ENCODE results near the gene MMD2. TPM values are rescaled to one million over a fixed set of nuclear protein-coding genes. Genes with fewer than 3 reads are reported as not detected.
A peak's percentile ranks its signal among the peaks of the same experiment; 100 is the strongest.
"Not testable (repeated sequence)": the region's sequence is repeated elsewhere in the genome, so short reads cannot be mapped to it uniquely, and the experiment has no call there.

MMD2 gene
- total RNA-seq, 4 donors from 2014 or later: not detected

GRCh38 chr7:4993471-4993870 lies 34.5 kb upstream of the MMD2 start:
- intact Hi-C loops (cut with DNase I): no loop called here
- Histone ChIP-seq H3K27me3 (no peaks in the 10 kb centered on the region), H3K9me3 (no peaks in the 10 kb centered on the region), H3K4me3 (no peak overlapping the region), H3K36me3 (peaks cover 0 to 99% (median 10%) of the 10 kb centered on the region in 3 donors), H3K27ac (no peak overlapping the region), H3K4me1 (no peaks in the 10 kb centered on the region)
- 90 to 100% methylated on average over 2 to 3 of the region's 8 CpGs for WGBS, 2 donors
- no peak for TF ChIP-seq CTCF (IDR thresholded peaks at IDR 0.05)
- no peak for TF ChIP-seq POLR2A (IDR thresholded peaks at IDR 0.05)
- DNase-seq: no peak

GRCh38 chr7:4982741-4983140 lies 23.8 kb upstream of the MMD2 start:
- 29 to 33% methylated on average over 1 of the region's 2 CpGs for WGBS, 2 donors
- H3K27ac ChIP-seq; intact Hi-C loops (cut with DNase I); H3K4me3 ChIP-seq; H3K4me1 ChIP-seq; H3K9me3 ChIP-seq; H3K27me3 ChIP-seq; DNase-seq: not testable (repeated sequence)
- peaks cover 13 to 93% (median 24%) of the 10 kb centered on the region in 3 donors for H3K36me3 ChIP-seq

- H3K4me3 ChIP-seq; H3K9me3 ChIP-seq; H3K27ac ChIP-seq; H3K27me3 ChIP-seq; H3K4me1 ChIP-seq; DNase-seq; intact Hi-C loops (cut with DNase I): not testable (repeated sequence)
- H3K36me3 ChIP-seq: peaks cover 6 to 93% (median 25%) of the 10 kb centered on the region in 3 donors
- WGBS, 2 donors: 90 to 95% methylated on average over 16 of the region's 17 CpGs
Observed at GRCh38 chr7:4981295-4981890, 22.4 kb upstream of the MMD2 start.

- intact Hi-C loops (cut with DNase I): not testable (repeated sequence)
Observed at GRCh38 chr7:4975626-4976025, 16.6 kb upstream of the MMD2 start.

GRCh38 chr7:4973728-4974198 lies 14.8 kb upstream of the MMD2 start:
- WGBS, 2 donors: 5 to 11% methylated on average over 10 to 21 of the region's 41 CpGs
- Histone ChIP-seq H3K27ac (peak overlapping the region; percentile 86 to 98 (median 90)), H3K4me1 (peaks cover 0 to 31% (median 3%) of the 10 kb centered on the region in 3 donors), H3K9me3 (no peaks in the 10 kb centered on the region), H3K36me3 (peaks cover 0 to 26% (median 14%) of the 10 kb centered on the region in 3 donors), H3K27me3 (no peaks in the 10 kb centered on the region), H3K4me3 (peak overlapping the region; percentile 63 to 94 (median 77))
- TF ChIP-seq CTCF (IDR thresholded peaks at IDR 0.05) (peak; percentile 54 to 92 (median 81)), POLR2A (IDR thresholded peaks at IDR 0.05) (peak in 2 of 4 donors; percentile 40 to 59)
- intact Hi-C loops (cut with DNase I): loop anchor here (5.0 kb wide), 1 partner anchor 109 kb away; no protein-coding TSS in a partner anchor
- DNase-seq: peak; percentile 32

More at GRCh38 chr7:4975626-4976025, 16.6 kb upstream of the MMD2 start:
- peaks cover 0 to 45% (median 21%) of the 10 kb centered on the region in 3 donors for H3K36me3 ChIP-seq
- not testable (repeated sequence) for H3K4me3 ChIP-seq, H3K27me3 ChIP-seq, DNase-seq, H3K27ac ChIP-seq, H3K9me3 ChIP-seq
- 94% methylated on average over 12 of the region's 13 CpGs for WGBS, 2 donors
- H3K4me1 ChIP-seq: peaks cover 0 to 31% (median 3%) of the 10 kb centered on the region in 3 donors

GRCh38 chr7:4972446-4972845 lies 13.5 kb upstream of the MMD2 start:
- H3K27me3 ChIP-seq, H3K27ac ChIP-seq, H3K4me3 ChIP-seq, H3K9me3 ChIP-seq, DNase-seq: not testable (repeated sequence)
- Histone ChIP-seq H3K4me1 (peaks cover 0 to 24% (median 3%) of the 10 kb centered on the region in 3 donors), H3K36me3 (peaks cover 0 to 13% (median 6%) of the 10 kb centered on the region in 3 donors)
- intact Hi-C loops (cut with DNase I): loop anchor here (5.0 kb wide), 1 partner anchor 110 kb away; no protein-coding TSS in a partner anchor
- 78 to 82% methylated on average over 6 to 8 of the region's 10 CpGs for WGBS, 2 donors

- Histone ChIP-seq H3K36me3 (no peaks in the 10 kb centered on the region), H3K4me1 (no peaks in the 10 kb centered on the region), H3K4me3 (no peak overlapping the region), H3K27ac (no peak overlapping the region), H3K9me3 (no peaks in the 10 kb centered on the region), H3K27me3 (peaks cover 0 to 46% (median under 1%) of the 10 kb centered on the region in 4 donors)
- intact Hi-C loops (cut with DNase I): no loop called here
- TF ChIP-seq POLR2A (IDR thresholded peaks at IDR 0.05): no peak
- no peak for TF ChIP-seq CTCF (IDR thresholded peaks at IDR 0.05)
- DNase-seq: no peak
- 84 to 85% methylated on average over 11 of the region's 11 CpGs for WGBS, 2 donors
Observed at GRCh38 chr7:4965295-4966022, 6.5 kb upstream of the MMD2 start.
